Pancreas (tissue), 10 donors: ENCODE results near the gene PHF10. TPM values are rescaled to one million over a fixed set of nuclear protein-coding genes. Genes with fewer than 3 reads are reported as not detected.

ENCODE experiments used
- ATAC-seq, 4 donors: fragments of 200-7000 bp; cut with Tn5 transposase; one replicate each; pipeline versions ENCODE4 v1.8.0 to v1.9.1; 2020; ENCODE audit warnings: mild to moderate bottlenecking in 4 of 4, moderate library complexity in 4 of 4
- DNase-seq, 6 donors: peaks; one replicate each; pipeline ENCODE4 v3.0.0-alpha.2; 2020
- FAIRE-seq: peaks from 2 replicates; lab custom pipeline; 2012; peaks lifted over from hg19 to GRCh38; lab: Jason Lieb, UNC
- H3K27ac ChIP-seq, 4 donors: fragments of 200-600 bp; sonication (generic); 1 replicate in 3 of 4; 2 replicates in 1 of 4; pipeline versions ENCODE4 v1.5.0 to v1.8.0; 2020
- H3K27me3 ChIP-seq, 4 donors: fragments of 200-600 bp; one replicate each; pipeline ENCODE4 v1.8.0; 2021
- H3K36me3 ChIP-seq, 3 donors: fragments of 200-600 bp; sonication (generic) in 1 of 3; one replicate each; pipeline versions ENCODE4 v1.5.0 to v1.8.0; 2020 to 2021
- H3K4me1 ChIP-seq, 3 donors: fragments of 200-600 bp; one replicate each; pipeline ENCODE4 v1.8.0; 2021
- H3K4me3 ChIP-seq, 4 donors: fragments of 200-600 bp; sonication (generic) in 2 of 4; one replicate each; pipeline versions ENCODE4 v1.5.0 to v1.8.0; 2020 to 2021
- H3K9me3 ChIP-seq, 4 donors: fragments of 200-600 bp; one replicate each; pipeline ENCODE4 v1.8.0; 2021
- CTCF ChIP-seq, 4 donors: fragments of 200-600 bp; sonication (generic) in 3 of 4; IDR thresholded peaks; one replicate each; pipeline versions ENCODE4 v1.5.0 to v1.8.0; 2021; ENCODE audit warnings: antibody characterized with exemption in 4 of 4
- WGBS, 2 donors: extraction: QIAGEN DNeasy Blood & Tissue Kit; methylation state at CpG; one replicate each; pipeline ENCODE4 v1.1.7; 2013; 5-methylcytosine and 5-hydroxymethylcytosine counted together
- intact Hi-C, 3 donors: fragments of 100-400 bp; cut with DNase I; formaldehyde crosslinking; loops; one replicate each; pipeline versions ENCODE4 v1.11.1 to v1.14.2; 2022
- polyA plus RNA-seq, 2 donors: library from polyadenylated mRNA; stranded (reverse); fragments of 200-250 nt; gene quantifications; one replicate each; pipeline ENCODE4 v1.2.3, GENCODE V29; 2013
- total RNA-seq, 6 donors: library from RNA; stranded (reverse); fragmentation: NEBNext Ultra II Directional in 4 of 6; extraction: Animal tissue kit (Norgen Biotek cat#: 25700) in 4 of 6; gene quantifications; one replicate each; pipeline versions ENCODE4 v1.2.1 to v1.2.4, GENCODE V29; 2021 to 2023
- donor health status: healthy with polysubstance abuse.
- donor health status: DM: no; HTN: no; CAD: no; lungs with moderate emphysema.
- donor health status: DM: no; HTN: no; CAD: no.
- donor health status: control.
- donor health status: control.
- donor health status: Bipolar disorder and iron deficiency.
- donor health status: DM: yes; HTN: yes; CAD: no.
- donor health status: DM: no; HTN: no; CAD: no.
- donor health status: DM: no; HTN: no; CAD: no.
- donor health status: DM: yes; HTN: yes; CAD: no.

PHF10 gene
- total and polyA plus RNA-seq, 8 donors, result 14.1 to 39.8 (median 21.8) TPM

- DNase-seq (peak; percentile 20 to 79 (median 44)), FAIRE-seq (no peak), ATAC-seq (peak; percentile 6 to 46 (median 16))
- Histone ChIP-seq H3K4me3 (peak overlapping the region in 3 of 4 donors; percentile 38 to 72 (median 68)), H3K27ac (peak overlapping the region in 3 of 4 donors; percentile 73 to 93 (median 86)), H3K9me3 (no peaks in the 10 kb centered on the region), H3K27me3 (no peaks in the 10 kb centered on the region), H3K36me3 (no peaks in the 10 kb centered on the region), H3K4me1 (peaks cover 8 to 12% (median 12%) of the 10 kb centered on the region in 3 donors)
- WGBS, 2 donors, result 0 to 1% methylated on average over 5 to 89 of the region's 89 CpGs
- no peak for TF ChIP-seq CTCF (IDR thresholded peaks at IDR 0.05)
- intact Hi-C loops, result no loop called here
These were observed 258 bp downstream of the PHF10 start for GRCh38 chr6:169723991-169724493.

- intact Hi-C loops, result no loop called here
- FAIRE-seq, result no peak
These were observed 945 bp downstream of the PHF10 start for GRCh38 chr6:169723200-169723909.

GRCh38 chr6:169722362-169723199, 1.7 kb downstream of the PHF10 start:
- H3K36me3 ChIP-seq, result no peaks in the 10 kb centered on the region
- H3K27ac ChIP-seq, result peak overlapping the region; percentile 54 to 92 (median 90)
- DNase-seq (peak; percentile 34 to 72 (median 45)), ATAC-seq (peak; percentile 49 to 74 (median 65)), FAIRE-seq (peak; percentile 61)
- peaks cover 8 to 12% (median 12%) of the 10 kb centered on the region in 3 donors for H3K4me1 ChIP-seq
- no peaks in the 10 kb centered on the region for H3K9me3 ChIP-seq
- H3K4me3 ChIP-seq, result peak overlapping the region; percentile 54 to 72 (median 62)
- intact Hi-C loops, result no loop called here
- H3K27me3 ChIP-seq, result no peaks in the 10 kb centered on the region
- no peak for TF ChIP-seq CTCF (IDR thresholded peaks at IDR 0.05)
- WGBS, 2 donors, result 1 to 2% methylated on average over 22 of the region's 22 CpGs

More at GRCh38 chr6:169723200-169723909, 945 bp downstream of the PHF10 start:
- H3K4me3 ChIP-seq, result peak overlapping the region; percentile 54 to 72 (median 62)
- ATAC-seq (peak; percentile 59 to 71 (median 68)), DNase-seq (peak; percentile 69 to 92 (median 82))
- H3K4me1 ChIP-seq, result peaks cover 8 to 12% (median 12%) of the 10 kb centered on the region in 3 donors
- peak overlapping the region; percentile 54 to 92 (median 90) for H3K27ac ChIP-seq
- H3K27me3 ChIP-seq, result no peaks in the 10 kb centered on the region
- no peak for TF ChIP-seq CTCF (IDR thresholded peaks at IDR 0.05)
- H3K9me3 ChIP-seq, result no peaks in the 10 kb centered on the region
- no peaks in the 10 kb centered on the region for H3K36me3 ChIP-seq
- WGBS, 2 donors, result 0% methylated on average over 57 to 70 of the region's 70 CpGs

GRCh38 chr6:169720207-169720855, 4.0 kb downstream of the PHF10 start:
- TF ChIP-seq CTCF (IDR thresholded peaks at IDR 0.05), result no peak
- Histone ChIP-seq H3K9me3 (no peaks in the 10 kb centered on the region), H3K4me1 (peaks cover 8 to 12% (median 12%) of the 10 kb centered on the region in 3 donors), H3K36me3 (peaks cover 0 to 18% (median 7%) of the 10 kb centered on the region in 3 donors), H3K27ac (no peak overlapping the region), H3K27me3 (no peaks in the 10 kb centered on the region), H3K4me3 (no peak overlapping the region)
- no peak for FAIRE-seq
- no peak for DNase-seq
- no peak for ATAC-seq
- intact Hi-C loops, result no loop called here
- 97 to 98% methylated on average over 3 of the region's 3 CpGs for WGBS, 2 donors
